Activated CD4-positive, alpha-beta T cell treated with anti-CD3 and anti-CD28 coated beads, Interleukin-2, amount 50 U/mL, for 24 hours (primary cell): ENCODE measurements around the gene GMNN.
"Not testable (repeated sequence)": the region's sequence is repeated elsewhere in the genome, so short reads cannot be mapped to it uniquely, and the experiment has no call there.

Experiments
- DNase-seq, 2 donors: peaks; one replicate each; pipeline ENCODE4 v3.0.0-alpha.2; 2020; ENCODE audit warnings: low read depth in 1 of 2, low spot score in 1 of 2

The GMNN gene

GRCh38 chr6:24774696-24775519 lies at the start of gene GMNN:
Gene GMNN (plus strand): TSS chr6:24774937. CDS start chr6:24777247, 2,310 bp downstream.
- DNase-seq: peak; percentile 95 to 97

- not testable (repeated sequence) for DNase-seq
Observed at GRCh38 chr6:24730653-24731052, 44.1 kb upstream of the GMNN start.

DNA sequence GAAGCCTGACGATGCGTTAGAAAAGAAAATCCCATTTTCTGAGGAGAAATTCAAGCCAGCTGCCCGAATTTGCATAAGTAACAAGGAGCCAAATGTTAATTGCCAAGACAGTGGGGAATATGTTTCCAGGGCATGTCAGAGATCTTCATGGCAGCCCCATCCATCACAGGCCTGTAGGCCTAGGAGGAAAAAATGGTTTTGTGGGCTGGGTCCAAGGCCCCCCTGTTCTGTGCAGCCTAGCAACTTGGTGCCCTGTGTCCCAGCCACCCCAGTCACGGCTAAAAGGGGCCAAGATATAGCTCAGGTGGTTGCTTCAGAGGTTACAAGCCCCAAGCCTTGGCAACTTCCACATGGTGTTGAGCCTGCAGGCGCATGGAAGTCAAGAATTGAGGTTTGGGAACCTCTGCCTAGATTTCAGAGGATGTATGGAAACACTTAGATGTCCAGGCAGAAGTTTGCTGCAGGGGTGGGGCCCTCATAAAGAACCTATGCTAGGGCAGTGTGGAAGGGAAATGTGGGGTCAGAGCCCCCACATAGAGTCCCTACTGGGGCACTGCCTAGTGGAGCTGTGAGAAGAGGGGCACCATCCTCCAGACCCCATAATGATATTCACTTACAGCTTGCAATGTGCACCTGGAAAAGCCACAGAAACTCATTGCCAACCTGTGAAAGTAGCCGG lies 43.1 kb upstream of the GMNN start:
- not testable (repeated sequence) for DNase-seq

DNA sequence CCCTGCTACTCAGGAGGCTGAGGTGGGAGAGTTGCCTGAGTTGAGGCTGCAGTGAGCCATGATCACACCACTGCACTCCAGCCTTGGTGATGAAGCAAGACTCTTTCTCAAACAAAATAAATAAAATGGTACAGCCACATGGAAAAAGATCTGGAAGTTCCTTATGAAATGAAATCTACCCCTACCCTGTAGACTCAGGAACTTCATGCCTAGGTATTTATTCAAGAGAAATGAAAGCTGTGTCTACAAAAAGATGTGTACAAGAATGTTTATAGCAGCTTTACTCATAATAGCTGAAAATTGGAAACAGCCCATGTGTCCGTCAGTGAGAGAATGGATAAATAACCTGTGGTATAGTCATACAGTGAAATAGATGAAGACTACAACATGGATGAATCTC lies 40.6 kb upstream of the GMNN start:
- DNase-seq: no peak

GRCh38 chr6:24734710-24735109 lies 40.0 kb upstream of the GMNN start:
- not testable (repeated sequence) for DNase-seq

- DNase-seq: no peak
Observed at GRCh38 chr6:24738741-24739140, 36.0 kb upstream of the GMNN start.

DNA sequence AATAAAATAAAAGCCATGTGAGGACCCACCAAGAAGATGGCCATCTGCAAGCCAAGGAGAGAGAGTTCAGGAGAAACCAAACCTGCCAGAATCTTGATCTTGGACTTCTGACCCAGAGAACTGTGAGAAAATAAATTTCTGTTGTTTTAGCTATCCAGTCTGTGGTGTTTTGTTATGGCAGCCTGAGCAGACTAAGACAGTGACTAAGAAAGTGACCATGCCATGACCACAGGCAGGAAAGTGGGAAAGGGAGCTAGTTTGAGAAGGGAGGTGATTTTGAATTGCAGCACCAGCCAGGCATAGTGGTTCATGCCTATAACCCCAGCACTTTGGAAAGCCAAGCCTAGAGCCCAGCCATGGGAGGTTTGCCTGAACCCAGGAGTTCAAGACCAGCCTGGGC lies 33.9 kb upstream of the GMNN start:
- no peak for DNase-seq

DNA sequence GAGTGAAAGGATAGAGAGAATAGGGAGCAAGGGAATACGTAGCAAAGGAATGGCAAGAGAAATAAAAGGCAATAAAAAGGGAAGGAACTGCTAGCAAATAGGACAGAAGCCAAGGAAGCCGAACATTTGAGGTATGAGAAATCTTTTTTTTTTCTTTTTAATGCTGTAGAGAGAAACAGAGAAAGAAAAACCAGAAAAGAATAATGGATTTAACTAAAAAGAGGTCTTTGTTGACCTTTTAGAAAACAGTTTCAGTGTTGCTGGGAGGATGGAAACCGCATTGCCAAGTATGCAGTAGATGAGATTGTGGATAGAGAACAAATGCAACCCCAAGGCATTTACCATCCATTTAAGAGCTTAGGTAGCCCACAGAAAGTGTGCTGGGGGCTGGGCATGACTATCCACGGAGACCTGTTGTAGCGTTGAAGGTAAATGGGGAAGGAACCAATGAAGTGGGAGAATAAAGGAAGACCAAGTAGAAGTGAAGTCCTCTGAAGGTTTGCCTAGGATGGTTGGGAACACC lies 32.5 kb upstream of the GMNN start:
- no peak for DNase-seq

GRCh38 chr6:24743265-24743943 lies 31.3 kb upstream of the GMNN start:
- peak in 1 of 2 donors; percentile 35 for DNase-seq

DNA sequence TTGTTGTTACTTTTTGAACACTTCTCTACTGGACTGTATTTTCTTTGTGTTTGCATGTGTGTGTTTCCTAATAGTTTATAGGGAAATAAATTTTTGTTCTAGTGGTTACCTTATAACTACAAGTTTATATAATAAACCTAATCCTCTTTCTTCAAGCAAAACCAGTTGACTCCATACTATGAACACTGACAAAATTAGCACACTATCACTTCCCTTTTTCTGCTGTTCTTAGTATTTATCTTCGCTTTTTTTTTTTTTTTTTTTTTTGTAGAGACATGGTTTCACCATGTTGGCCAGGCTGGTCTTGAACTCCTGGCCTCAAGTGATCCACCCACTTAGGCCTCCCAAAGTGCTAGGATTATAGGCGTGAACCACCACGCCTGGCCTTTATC lies 30.8 kb upstream of the GMNN start:
- DNase-seq: no peak

- no peak for DNase-seq
Observed at GRCh38 chr6:24744911-24745310, 29.8 kb upstream of the GMNN start.

- no peak for DNase-seq
Observed at GRCh38 chr6:24749297-24749696, 25.4 kb upstream of the GMNN start.

- DNase-seq: not testable (repeated sequence)
Observed at GRCh38 chr6:24750878-24751277, 23.9 kb upstream of the GMNN start.

DNA sequence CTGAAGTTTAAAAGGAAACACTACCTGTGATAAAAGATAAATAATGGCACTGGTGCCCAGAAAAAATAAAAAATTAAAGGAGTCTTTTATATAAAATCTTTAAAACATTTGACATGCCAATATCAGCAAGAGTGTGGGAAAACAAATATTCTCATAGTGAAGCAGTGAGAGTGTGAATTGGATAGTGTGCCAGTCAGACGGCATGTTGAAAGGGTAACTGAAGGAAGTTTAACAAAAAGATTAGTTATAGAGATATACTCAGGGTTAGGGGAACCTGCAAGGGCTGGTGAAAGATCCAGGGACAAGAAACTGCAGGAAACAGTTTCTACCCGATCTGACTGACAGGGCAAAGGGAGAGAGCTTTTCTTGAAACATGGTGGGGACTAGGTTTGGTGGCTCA lies 22.2 kb upstream of the GMNN start:
- DNase-seq: no peak

GRCh38 chr6:24752917-24753492 lies 21.7 kb upstream of the GMNN start:
- no peak for DNase-seq

DNA sequence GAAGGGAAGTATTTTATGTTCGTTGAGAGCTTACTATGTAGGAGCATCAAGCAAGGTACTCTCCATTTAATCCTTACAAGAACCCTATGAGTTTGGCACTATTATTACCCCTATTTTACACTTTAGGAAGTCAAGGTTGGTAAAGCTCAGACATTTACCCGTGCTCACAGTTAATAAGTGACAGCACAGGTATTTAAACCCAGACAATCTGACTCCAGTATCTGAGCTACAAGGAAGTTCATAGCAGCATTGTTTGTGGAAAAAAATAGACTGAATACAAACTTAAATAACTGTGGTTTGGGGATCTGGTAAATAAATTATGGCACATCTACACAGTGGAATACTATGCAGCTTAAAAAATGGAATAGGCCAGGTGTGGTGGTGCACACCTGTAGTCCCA lies 21.2 kb upstream of the GMNN start:
- no peak for DNase-seq

GRCh38 chr6:24754378-24754777 lies 20.4 kb upstream of the GMNN start:
- DNase-seq: not testable (repeated sequence)

DNA sequence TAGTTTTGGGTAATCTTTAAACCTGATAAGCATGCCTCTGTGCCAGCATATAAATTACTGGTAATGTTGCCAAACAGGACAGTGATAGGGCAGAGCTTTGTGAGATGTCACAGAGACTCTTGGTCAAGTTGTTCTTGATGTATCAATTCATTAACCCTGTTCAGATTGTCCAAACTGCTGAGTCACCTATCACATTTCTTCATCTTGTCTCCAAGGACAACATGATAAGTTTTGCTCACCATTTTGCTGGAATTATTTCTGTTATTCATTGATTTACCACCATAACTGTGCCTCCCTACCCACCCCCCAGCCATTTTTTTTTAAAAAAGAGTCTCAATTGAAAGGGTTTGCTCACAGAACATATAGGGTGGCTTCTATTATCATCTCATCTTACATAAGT lies 19.5 kb upstream of the GMNN start:
- DNase-seq: no peak

- no peak for DNase-seq
Observed at GRCh38 chr6:24757611-24758010, 17.1 kb upstream of the GMNN start.

GRCh38 chr6:24759718-24760117 lies 15.0 kb upstream of the GMNN start:
- DNase-seq: no peak

GRCh38 chr6:24760210-24760609 lies 14.5 kb upstream of the GMNN start:
- no peak for DNase-seq
